SK-N-SH (cell line): ENCODE measurements around the gene SCN4B. TPM values are rescaled to one million over a fixed set of nuclear protein-coding genes. Genes with fewer than 3 reads are reported as not detected.

ENCODE experiments used
- CTCF ChIA-PET: fragments of 300-600, 350-600 bp; formaldehyde crosslinking; extraction: SDS; loops from one replicate; lab custom pipeline; 2021; lab: Yijun Ruan, JAX
- POLR2A ChIA-PET: fragments of 350-600 bp; sonication (Branson Sonifier 250); formaldehyde crosslinking; extraction: SDS; loops from one replicate; lab custom pipeline; 2020; ENCODE audit warnings: antibody characterized with exemption, inconsistent platforms; lab: Yijun Ruan, JAX
- DNase-seq: peaks from one replicate; pipeline ENCODE4 v3.0.0; 2012
- H2AFZ ChIP-seq: fragments of 200-600 bp; sonication (generic); 2 replicates; pipeline ENCODE4 v1.8.1; 2016; ENCODE audit warnings: antibody characterized with exemption, mild to moderate bottlenecking, low read depth
- H3F3A ChIP-seq: fragments of 200-600 bp; sonication (generic); replicated peaks from 2 replicates; pipeline ENCODE3; 2016; ENCODE audit warnings: antibody characterized with exemption, mild to moderate bottlenecking; ENCODE audit not compliant: insufficient read depth
- H3K27ac ChIP-seq, 2 experiments: fragments of 200-500 bp in 1 of 2; fragments of 200-600 bp in 1 of 2; sonication (Bioruptor generic) in 1 of 2; sonication (generic), shearing (Covaris generic) in 1 of 2; 2 replicates each; pipeline versions ENCODE4 v1.5.1 to v1.6.1; 2014 to 2016; ENCODE audit warnings: low read depth in 2 of 2, inconsistent platforms in 1 of 2, low read length in 1 of 2, mild to moderate bottlenecking in 1 of 2, mixed read lengths in 1 of 2
- H3K27me3 ChIP-seq: fragments of 200-600 bp; sonication (generic), shearing (Covaris generic); 2 replicates; pipeline ENCODE4 v1.6.1; 2016; ENCODE audit warnings: mixed run types; ENCODE audit not compliant: insufficient read depth
- H3K36me3 ChIP-seq, 2 experiments: fragments of 200-500 bp in 1 of 2; fragments of 200-600 bp in 1 of 2; sonication (Bioruptor generic) in 1 of 2; sonication (generic) in 1 of 2; replicated peaks in 1 of 2; 2 replicates each; pipeline versions ENCODE3 to v1.5.1; 2014 to 2016; ENCODE audit warnings: low read length in 1 of 2, mild to moderate bottlenecking in 1 of 2; ENCODE audit not compliant: insufficient read depth in 2 of 2, control insufficient read depth in 1 of 2
- H3K4me1 ChIP-seq, 2 experiments: fragments of 200-500 bp in 1 of 2; fragments of 200-600 bp in 1 of 2; sonication (Bioruptor generic) in 1 of 2; sonication (generic), shearing (Covaris generic) in 1 of 2; 2 replicates each; pipeline versions ENCODE4 v1.5.1 to v1.6.1; 2014 to 2016; ENCODE audit warnings: low read depth in 1 of 2, low read length in 1 of 2, mixed run types in 1 of 2; ENCODE audit not compliant: insufficient read depth in 2 of 2, control insufficient read depth in 1 of 2
- H3K4me2 ChIP-seq: fragments of 200-600 bp; sonication (generic), shearing (Covaris generic); 2 replicates; pipeline ENCODE4 v1.6.1; 2017; ENCODE audit warnings: mixed run types
- H3K4me3 ChIP-seq, 2 experiments: fragments of 200-500 bp in 1 of 2; fragments of 200-600 bp in 1 of 2; sonication (Bioruptor generic) in 1 of 2; sonication (generic), shearing (Covaris generic) in 1 of 2; 2 replicates each; pipeline versions ENCODE4 v1.5.1 to v1.8.1; 2014 to 2016; ENCODE audit warnings: low read depth in 2 of 2, inconsistent platforms in 1 of 2, low read length in 1 of 2, mild to moderate bottlenecking in 1 of 2, mixed read lengths in 1 of 2, moderate library complexity in 1 of 2
- H3K79me2 ChIP-seq: fragments of 200-600 bp; sonication (generic); 2 replicates; pipeline ENCODE4 v1.8.1; 2017; ENCODE audit warnings: mild to moderate bottlenecking; ENCODE audit not compliant: insufficient read depth
- H3K9ac ChIP-seq: fragments of 200-600 bp; sonication (generic); 2 replicates; pipeline ENCODE4 v1.6.1; 2017; ENCODE audit warnings: mixed run types
- H3K9me2 ChIP-seq: fragments of 200-600 bp; sonication (generic); 2 replicates; pipeline ENCODE4 v1.6.1; 2017; ENCODE audit warnings: mixed run types
- H3K9me3 ChIP-seq: fragments of 200-600 bp; sonication (generic); 2 replicates; pipeline ENCODE4 v1.6.1; 2017; ENCODE audit warnings: mixed run types, mild to moderate bottlenecking, moderate library complexity
- H4K20me1 ChIP-seq: fragments of 200-600 bp; sonication (generic); 2 replicates; pipeline ENCODE4 v1.6.1; 2017; ENCODE audit warnings: mild to moderate bottlenecking, mixed run types; ENCODE audit not compliant: insufficient read depth
- EZH2phosphoT487 ChIP-seq: fragments of 200-600 bp; sonication (generic); IDR thresholded peaks from 2 replicates; pipeline ENCODE4 v1.6.1; 2017; ENCODE audit warnings: low read depth, mixed run types, mild to moderate bottlenecking, antibody characterized with exemption, moderate library complexity, borderline replicate concordance
- FOXJ3 ChIP-seq: sonication (generic); formaldehyde crosslinking; IDR thresholded peaks from 2 replicates; pipeline ENCODE4 v1.5.1; 2020; ENCODE audit warnings: mild to moderate bottlenecking, missing genetic modification reagents
- GATA2 ChIP-seq: sonication (generic); formaldehyde crosslinking; IDR thresholded peaks from 2 replicates; pipeline ENCODE4 v1.5.0; 2020; ENCODE audit warnings: mild to moderate bottlenecking, missing genetic modification reagents
- NFIC ChIP-seq: IDR thresholded peaks from 2 replicates; pipeline ENCODE4 v1.4.0; 2012; ENCODE audit warnings: borderline replicate concordance
- SIN3A ChIP-seq: IDR thresholded peaks from 2 replicates; pipeline ENCODE4 v1.6.1; 2012; ENCODE audit warnings: low read depth, mild to moderate bottlenecking, low read length, moderate library complexity, borderline replicate concordance
- SMC3 ChIP-seq: IDR thresholded peaks from 2 replicates; pipeline ENCODE4 v1.6.1; 2012; ENCODE audit warnings: low read depth, low read length, improper control_type of control experiment
- TAF1 ChIP-seq: IDR thresholded peaks from 2 replicates; pipeline ENCODE4 v1.6.1; 2012; ENCODE audit warnings: low read depth, mild to moderate bottlenecking, low read length, moderate library complexity, borderline replicate concordance
- TCF12 ChIP-seq: IDR thresholded peaks from 2 replicates; pipeline ENCODE4 v1.4.0; 2012
- TEAD4 ChIP-seq: IDR thresholded peaks from 2 replicates; pipeline ENCODE4 v1.4.0; 2012; ENCODE audit warnings: mild to moderate bottlenecking, borderline replicate concordance; ENCODE audit not compliant: insufficient read depth
- YY1 ChIP-seq: IDR thresholded peaks from 2 replicates; pipeline ENCODE4 v1.4.0; 2012; ENCODE audit warnings: low read depth, mild to moderate bottlenecking
- ZBTB33 ChIP-seq: IDR thresholded peaks from 2 replicates; pipeline ENCODE4 v1.4.0; 2012; ENCODE audit warnings: low read depth, borderline replicate concordance
- WGBS: methylation state at CpG from one replicate; pipeline ENCODE4 v1.1.6; 2017; ENCODE audit warnings: low lambda C conversion rate; 5-methylcytosine and 5-hydroxymethylcytosine counted together
- polyA plus RNA-seq, 3 experiments: library from polyadenylated mRNA; depleted of rRNA; stranded (reverse); fragments of >200 nt; gene quantifications; 2 replicates each; pipeline ENCODE4 v1.2.3, GENCODE V29; 2012

SCN4B gene
- polyA plus RNA-seq, 1 of the 3 experiments (the other 2 are of a cell fraction), result 1.2 TPM

GRCh38 chr11:118167253-118167652 lies 14.6 kb upstream of the SCN4B start:
- CTCF ChIA-PET, result interaction anchor here (1.3 kb wide), 2 partner anchors 10 to 181 kb away, joined by 3 to 6 read pairs; no protein-coding TSS in a partner anchor
- no peak overlapping the region for H3K27ac ChIP-seq
- no peaks in the 10 kb centered on the region for H3F3A ChIP-seq
- no peak overlapping the region for H3K4me2 ChIP-seq
- H2AFZ ChIP-seq, result no peak overlapping the region
- H3K4me3 ChIP-seq, result no peak overlapping the region
- no peaks in the 10 kb centered on the region for H4K20me1 ChIP-seq
- no peak overlapping the region for H3K9ac ChIP-seq
- POLR2A ChIA-PET, result no interaction called here
- H3K9me2 ChIP-seq, result no peaks in the 10 kb centered on the region
- 57% methylated on average over 2 of the region's 2 CpGs for WGBS
- H3K4me1 ChIP-seq, result peaks cover 0 to 2% of the 10 kb centered on the region in 2 experiments; a peak in 1 of 4 replicates
- no peak for DNase-seq
- no peak for TF ChIP-seq NFIC
- no peak for TF ChIP-seq SIN3A
- no peak for TF ChIP-seq ZBTB33
- TF ChIP-seq TAF1, result no peak
- TF ChIP-seq TCF12, result no peak
- TF ChIP-seq FOXJ3 (CRISPR knock-in tag), result no peak
- TF ChIP-seq YY1, result no peak
- TF ChIP-seq GATA2 (CRISPR knock-in tag), result no peak
- no peaks in the 10 kb centered on the region for H3K36me3 ChIP-seq
- no peaks in the 10 kb centered on the region for H3K79me2 ChIP-seq
- peaks cover 36% of the 10 kb centered on the region for H3K27me3 ChIP-seq
- no peaks in the 10 kb centered on the region for H3K9me3 ChIP-seq

- H3K4me3 ChIP-seq, result no peak overlapping the region
- no peak overlapping the region for H3K9ac ChIP-seq
- H4K20me1 ChIP-seq, result no peaks in the 10 kb centered on the region
- no peaks in the 10 kb centered on the region for H3F3A ChIP-seq
- no peaks in the 10 kb centered on the region for H3K79me2 ChIP-seq
- TF ChIP-seq EZH2phosphoT487, result no peak
- no peak for TF ChIP-seq TEAD4
- no peak for TF ChIP-seq SMC3
- ChIA-PET CTCF (interaction anchor here (1.3 kb wide), 2 partner anchors 10 to 181 kb away, joined by 3 to 6 read pairs; no protein-coding TSS in a partner anchor), POLR2A (no interaction called here)
- 67% methylated on average over 6 of the region's 17 CpGs for WGBS
- peaks cover 0 to 2% of the 10 kb centered on the region in 2 experiments; a peak in 1 of 4 replicates for H3K4me1 ChIP-seq
- no peaks in the 10 kb centered on the region for H3K9me3 ChIP-seq
- H3K27me3 ChIP-seq, result peaks cover 37% of the 10 kb centered on the region
- H3K27ac ChIP-seq, result no peak overlapping the region
- DNase-seq, result no peak
- no peak overlapping the region for H3K4me2 ChIP-seq
- H3K36me3 ChIP-seq, result no peaks in the 10 kb centered on the region
- H2AFZ ChIP-seq, result no peak overlapping the region
- no peaks in the 10 kb centered on the region for H3K9me2 ChIP-seq
Observed at GRCh38 chr11:118166641-118167040, 14.0 kb upstream of the SCN4B start.
